Natural killer cell (primary cell): ENCODE data around the gene SYT13. TPM values are rescaled to one million over a fixed set of nuclear protein-coding genes. Genes with fewer than 3 reads are reported as not detected.

Experiments used
- ATAC-seq, 3 donors: fragments of 150-1000 bp in 2 of 3; fragments of 200-7000 bp in 1 of 3; cut with Tn5 transposase; 1 replicate in 1 of 3; 2 replicates in 2 of 3; pipeline ENCODE4 v1.10.0; 2021; ENCODE audit warnings: mild to moderate bottlenecking in 2 of 3, moderate library complexity in 2 of 3
- DNase-seq, 2 donors: peaks; one replicate each; pipeline versions ENCODE4 v3.0.0 to v3.0.0-alpha.2; 2013 to 2021; ENCODE audit warnings: mixed read lengths in 1 of 2
- H3K27ac ChIP-seq: one replicate; pipeline ENCODE4 v1.5.1; 2013; ENCODE audit warnings: mild to moderate bottlenecking, low read length
- H3K27me3 ChIP-seq: one replicate; pipeline ENCODE4 v1.6.1; 2013; ENCODE audit warnings: low read length; ENCODE audit not compliant: control insufficient read depth, insufficient read depth
- H3K36me3 ChIP-seq: one replicate; pipeline ENCODE4 v1.6.1; 2013; ENCODE audit warnings: low read length; ENCODE audit not compliant: control insufficient read depth, insufficient read depth
- H3K4me1 ChIP-seq: one replicate; pipeline ENCODE4 v1.6.1; 2013; ENCODE audit warnings: low read length; ENCODE audit not compliant: control insufficient read depth, insufficient read depth
- H3K4me3 ChIP-seq: one replicate; pipeline ENCODE4 v1.5.1; 2013; ENCODE audit warnings: low read length
- H3K9me3 ChIP-seq: one replicate; pipeline ENCODE4 v1.6.1; 2013; ENCODE audit warnings: low read length; ENCODE audit not compliant: control insufficient read depth, insufficient read depth
- H3K27ac Mint-ChIP-seq, 2 donors: one replicate each; pipeline ENCODE4 v1.8.0; 2022; ENCODE audit warnings: mild to moderate bottlenecking in 2 of 2, mixed read lengths in 2 of 2, moderate library complexity in 1 of 2
- H3K27me3 Mint-ChIP-seq, 2 donors: one replicate each; pipeline ENCODE4 v1.8.0; 2022; ENCODE audit warnings: low read depth in 2 of 2, mixed read lengths in 2 of 2
- H3K36me3 Mint-ChIP-seq: one replicate; pipeline ENCODE4 v1.8.0; 2022; ENCODE audit warnings: mixed read lengths
- H3K4me1 Mint-ChIP-seq, 2 donors: one replicate each; pipeline ENCODE4 v1.8.0; 2022; ENCODE audit warnings: mixed read lengths in 2 of 2
- H3K4me3 Mint-ChIP-seq: one replicate; pipeline ENCODE4 v1.8.0; 2022; ENCODE audit warnings: mild to moderate bottlenecking, moderate library complexity, mixed read lengths
- H3K9me3 Mint-ChIP-seq, 2 donors: one replicate each; pipeline ENCODE4 v1.8.0; 2022; ENCODE audit warnings: mixed read lengths in 2 of 2
- WGBS: methylation state at CpG from one replicate; pipeline ENCODE4 v1.1.7; 2013; ENCODE audit warnings: missing lambda C conversion rate; ENCODE audit not compliant: insufficient coverage; 5-methylcytosine and 5-hydroxymethylcytosine counted together
- intact Hi-C: fragments of 100-400 bp; cut with micrococcal nuclease; formaldehyde crosslinking; loops from one replicate; pipeline ENCODE4 v1.14.2; 2022
- total RNA-seq, 4 donors: library from RNA; stranded (reverse); fragments of 120-200 nt in 1 of 4; gene quantifications; one replicate each; pipeline versions ENCODE4 v1.2.3 to v1.2.4, GENCODE V29; 2013 to 2022
- TF ChIP-seq, protein P1 (sequence below): fragments of 200-600 bp; IDR thresholded peaks from one replicate; pipeline ENCODE4 v1.8.0; 2022; ENCODE audit warnings: antibody characterized with exemption

SYT13 gene
- total RNA-seq, 3 donors from 2014 or later (not counting 1 experiment from before 2014, with no cell fraction given) = not detected

GRCh38 chr11:45333001-45333971, 47.1 kb upstream of the SYT13 start:
- Histone ChIP-seq H3K4me1 (no peaks in the 10 kb centered on the region), H3K27me3 (no peaks in the 10 kb centered on the region), H3K36me3 (no peaks in the 10 kb centered on the region), H3K27ac (no peak overlapping the region), H3K4me3 (no peak overlapping the region), H3K9me3 (no peaks in the 10 kb centered on the region)
- intact Hi-C loops = loop anchor here (5.0 kb wide), 1 partner anchor 396 kb away; no protein-coding TSS in a partner anchor
- TF ChIP-seq, protein P1, sequence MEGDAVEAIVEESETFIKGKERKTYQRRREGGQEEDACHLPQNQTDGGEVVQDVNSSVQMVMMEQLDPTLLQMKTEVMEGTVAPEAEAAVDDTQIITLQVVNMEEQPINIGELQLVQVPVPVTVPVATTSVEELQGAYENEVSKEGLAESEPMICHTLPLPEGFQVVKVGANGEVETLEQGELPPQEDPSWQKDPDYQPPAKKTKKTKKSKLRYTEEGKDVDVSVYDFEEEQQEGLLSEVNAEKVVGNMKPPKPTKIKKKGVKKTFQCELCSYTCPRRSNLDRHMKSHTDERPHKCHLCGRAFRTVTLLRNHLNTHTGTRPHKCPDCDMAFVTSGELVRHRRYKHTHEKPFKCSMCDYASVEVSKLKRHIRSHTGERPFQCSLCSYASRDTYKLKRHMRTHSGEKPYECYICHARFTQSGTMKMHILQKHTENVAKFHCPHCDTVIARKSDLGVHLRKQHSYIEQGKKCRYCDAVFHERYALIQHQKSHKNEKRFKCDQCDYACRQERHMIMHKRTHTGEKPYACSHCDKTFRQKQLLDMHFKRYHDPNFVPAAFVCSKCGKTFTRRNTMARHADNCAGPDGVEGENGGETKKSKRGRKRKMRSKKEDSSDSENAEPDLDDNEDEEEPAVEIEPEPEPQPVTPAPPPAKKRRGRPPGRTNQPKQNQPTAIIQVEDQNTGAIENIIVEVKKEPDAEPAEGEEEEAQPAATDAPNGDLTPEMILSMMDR = no peak
- Mint-ChIP-seq H3K4me3 (no peak overlapping the region), H3K27me3 (peaks cover 16 to 19% of the 10 kb centered on the region in 2 donors), H3K27ac (no peak overlapping the region), H3K9me3 (no peaks in the 10 kb centered on the region), H3K4me1 (no peaks in the 10 kb centered on the region), H3K36me3 (no peaks in the 10 kb centered on the region)
- no peak for ATAC-seq
- 74% methylated on average over 18 of the region's 19 CpGs for WGBS
- DNase-seq = no peak

- H3K4me3 ChIP-seq = no peak overlapping the region
- H3K27ac ChIP-seq = no peak overlapping the region
- no peaks in the 10 kb centered on the region for H3K36me3 ChIP-seq
- Mint-ChIP-seq H3K36me3 (no peaks in the 10 kb centered on the region), H3K4me1 (no peaks in the 10 kb centered on the region), H3K27me3 (peaks cover 17 to 27% of the 10 kb centered on the region in 2 donors), H3K4me3 (no peak overlapping the region), H3K9me3 (no peaks in the 10 kb centered on the region), H3K27ac (no peak overlapping the region)
- WGBS = 13% methylated on average over 11 of the region's 13 CpGs
- intact Hi-C loops = loop anchor here (1.0 to 5.0 kb wide), 2 partner anchors 222 to 395 kb away; no protein-coding TSS in a partner anchor
- DNase-seq (peak in 1 of 2 donors; percentile 73), ATAC-seq (peak in 2 of 3 donors; percentile 70 to 76)
- no peaks in the 10 kb centered on the region for H3K27me3 ChIP-seq
- no peaks in the 10 kb centered on the region for H3K9me3 ChIP-seq
- H3K4me1 ChIP-seq = no peaks in the 10 kb centered on the region
- TF ChIP-seq, protein P1 = peak; percentile 95
Observed at GRCh38 chr11:45332276-45332934, 46.3 kb upstream of the SYT13 start.

DNA sequence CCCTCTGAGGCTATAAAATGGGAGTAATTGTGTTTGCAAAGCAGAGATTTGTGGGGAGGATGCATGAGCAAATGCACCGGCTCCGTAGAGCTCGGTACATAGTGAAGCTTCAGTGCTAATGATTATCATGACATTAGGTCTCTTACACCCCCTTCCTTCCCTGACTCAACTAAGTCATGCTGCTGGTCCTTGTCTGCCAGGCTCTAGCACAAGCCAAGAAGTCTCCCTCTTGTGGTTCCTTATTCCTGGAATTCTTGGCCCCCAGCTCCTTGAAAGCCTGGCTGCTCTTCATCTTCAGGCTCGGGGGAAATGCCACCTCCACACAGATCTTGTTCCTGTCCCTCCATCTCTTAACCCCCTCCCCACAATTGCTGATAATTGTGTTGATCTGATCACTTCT, 45.7 kb upstream of the SYT13 start:
- Mint-ChIP-seq H3K36me3 (no peaks in the 10 kb centered on the region), H3K4me1 (no peaks in the 10 kb centered on the region), H3K9me3 (no peaks in the 10 kb centered on the region), H3K27ac (no peak overlapping the region), H3K4me3 (no peak overlapping the region), H3K27me3 (peaks cover 20 to 33% of the 10 kb centered on the region in 2 donors)
- DNase-seq (no peak), ATAC-seq (no peak)
- WGBS = 71% methylated on average over 4 of the region's 4 CpGs
- Histone ChIP-seq H3K9me3 (no peaks in the 10 kb centered on the region), H3K4me1 (no peaks in the 10 kb centered on the region), H3K4me3 (no peak overlapping the region), H3K27me3 (no peaks in the 10 kb centered on the region), H3K27ac (no peak overlapping the region), H3K36me3 (no peaks in the 10 kb centered on the region)
- intact Hi-C loops = loop anchor here (1.0 to 5.0 kb wide), 2 partner anchors 222 to 395 kb away; no protein-coding TSS in a partner anchor
- TF ChIP-seq, protein P1 = no peak
